Measurements from ENCODE around the gene CELF4.

DNA sequence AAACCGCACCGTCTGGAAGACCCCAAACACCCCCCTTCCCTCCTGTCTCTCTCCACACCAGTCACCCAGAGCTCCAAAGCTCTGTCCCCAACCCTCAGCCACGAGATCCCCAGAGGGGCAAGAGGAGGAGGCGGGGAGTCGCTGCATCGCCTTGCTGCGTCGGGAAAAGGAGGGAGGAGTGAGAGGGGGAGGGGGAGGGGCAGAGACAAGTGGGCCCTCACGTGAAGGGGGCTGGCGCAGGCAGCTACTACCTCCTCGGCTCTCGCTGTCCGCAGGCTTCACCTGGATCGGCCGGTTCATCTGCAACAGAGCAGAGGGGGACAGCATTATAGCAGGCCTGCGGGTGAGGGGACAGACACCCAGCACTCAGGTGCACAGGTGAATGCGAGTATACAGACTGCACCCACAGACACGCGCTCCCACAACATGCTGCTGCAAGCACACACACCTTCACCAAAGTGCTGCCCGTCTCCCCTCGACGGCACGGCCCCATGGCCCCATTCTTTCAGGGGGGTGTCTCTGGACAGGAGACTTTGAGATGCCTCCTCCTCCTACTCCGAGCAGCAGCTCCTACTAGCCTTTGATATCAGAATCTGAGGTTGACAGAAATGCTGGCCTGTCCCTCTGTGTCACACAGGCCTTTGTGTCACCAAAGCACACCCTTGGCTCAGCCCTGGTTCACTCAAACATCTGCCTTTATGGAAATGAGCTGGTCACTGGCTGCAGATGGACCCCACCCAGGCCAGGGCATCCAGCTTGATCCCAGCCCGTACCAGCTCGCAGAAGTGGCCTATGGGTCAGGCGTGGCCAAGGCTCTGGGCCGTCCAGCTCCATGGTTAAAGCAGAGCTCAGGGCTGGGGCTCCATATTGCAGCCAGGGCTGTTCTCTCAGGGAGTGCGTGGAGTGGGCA is 243.8 kb downstream of the CELF4 start:
- no peak for TF ChIP-seq MAFK (IDR thresholded peaks at IDR 0.05; ENCODE audit: low read depth, low read length)
- TF ChIP-seq, protein P1, sequence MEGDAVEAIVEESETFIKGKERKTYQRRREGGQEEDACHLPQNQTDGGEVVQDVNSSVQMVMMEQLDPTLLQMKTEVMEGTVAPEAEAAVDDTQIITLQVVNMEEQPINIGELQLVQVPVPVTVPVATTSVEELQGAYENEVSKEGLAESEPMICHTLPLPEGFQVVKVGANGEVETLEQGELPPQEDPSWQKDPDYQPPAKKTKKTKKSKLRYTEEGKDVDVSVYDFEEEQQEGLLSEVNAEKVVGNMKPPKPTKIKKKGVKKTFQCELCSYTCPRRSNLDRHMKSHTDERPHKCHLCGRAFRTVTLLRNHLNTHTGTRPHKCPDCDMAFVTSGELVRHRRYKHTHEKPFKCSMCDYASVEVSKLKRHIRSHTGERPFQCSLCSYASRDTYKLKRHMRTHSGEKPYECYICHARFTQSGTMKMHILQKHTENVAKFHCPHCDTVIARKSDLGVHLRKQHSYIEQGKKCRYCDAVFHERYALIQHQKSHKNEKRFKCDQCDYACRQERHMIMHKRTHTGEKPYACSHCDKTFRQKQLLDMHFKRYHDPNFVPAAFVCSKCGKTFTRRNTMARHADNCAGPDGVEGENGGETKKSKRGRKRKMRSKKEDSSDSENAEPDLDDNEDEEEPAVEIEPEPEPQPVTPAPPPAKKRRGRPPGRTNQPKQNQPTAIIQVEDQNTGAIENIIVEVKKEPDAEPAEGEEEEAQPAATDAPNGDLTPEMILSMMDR (conservative IDR thresholded peaks at IDR 0.05; ENCODE audit: low read depth, low read length), result no peak
- no peak for TF ChIP-seq RAD21 (IDR thresholded peaks at IDR 0.05; ENCODE audit: low read length)
- no peak for TF ChIP-seq POLR2A (IDR thresholded peaks at IDR 0.05; ENCODE audit: low read depth, low read length)
- TF ChIP-seq, protein P2, sequence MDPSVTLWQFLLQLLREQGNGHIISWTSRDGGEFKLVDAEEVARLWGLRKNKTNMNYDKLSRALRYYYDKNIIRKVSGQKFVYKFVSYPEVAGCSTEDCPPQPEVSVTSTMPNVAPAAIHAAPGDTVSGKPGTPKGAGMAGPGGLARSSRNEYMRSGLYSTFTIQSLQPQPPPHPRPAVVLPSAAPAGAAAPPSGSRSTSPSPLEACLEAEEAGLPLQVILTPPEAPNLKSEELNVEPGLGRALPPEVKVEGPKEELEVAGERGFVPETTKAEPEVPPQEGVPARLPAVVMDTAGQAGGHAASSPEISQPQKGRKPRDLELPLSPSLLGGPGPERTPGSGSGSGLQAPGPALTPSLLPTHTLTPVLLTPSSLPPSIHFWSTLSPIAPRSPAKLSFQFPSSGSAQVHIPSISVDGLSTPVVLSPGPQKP (IDR thresholded peaks at IDR 0.05; ENCODE audit: borderline replicate concordance, low read depth, low read length), result no peak
- no peak for TF ChIP-seq SMC3 (IDR thresholded peaks at IDR 0.05; ENCODE audit: low read depth, low read length)
